Left forelimb (tissue), 1 donor: ENCODE results near the gene GRIK1.

Experiments
- DNase-seq: peaks from one replicate; pipeline ENCODE4 v3.0.0-alpha.2; 2018; ENCODE audit warnings: low spot score

GRIK1 gene

GRCh38 chr21:29909571-29909970 is 30.2 kb downstream of the GRIK1 start:
- no peak for DNase-seq

- DNase-seq, result no peak
These were observed 35.2 kb downstream of the GRIK1 start for GRCh38 chr21:29904359-29905282.

DNA sequence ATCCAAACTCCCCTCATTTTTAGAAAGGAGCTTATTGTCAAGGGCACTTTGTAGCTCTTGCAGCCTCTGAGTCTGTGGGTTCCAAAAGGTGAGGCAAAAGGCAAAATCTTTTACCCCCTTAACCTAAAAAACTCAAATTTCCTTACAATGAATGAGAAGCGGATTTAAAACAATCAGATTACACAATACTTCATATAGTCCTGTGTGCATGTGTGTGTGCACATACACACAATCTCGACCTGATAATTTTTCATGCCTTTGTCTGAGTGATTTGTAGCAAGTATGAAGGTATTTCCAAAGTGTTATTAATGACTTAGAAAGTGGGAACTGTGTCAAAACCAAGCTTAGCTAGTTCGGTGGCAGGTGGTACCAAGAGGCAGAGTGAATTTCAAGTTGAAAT is 42.9 kb downstream of the GRIK1 start:
- DNase-seq, result no peak

- no peak for DNase-seq
These were observed 46.1 kb downstream of the GRIK1 start for GRCh38 chr21:29893687-29894086.

GRCh38 chr21:29892379-29892778 is 47.4 kb downstream of the GRIK1 start:
- no peak for DNase-seq

DNA sequence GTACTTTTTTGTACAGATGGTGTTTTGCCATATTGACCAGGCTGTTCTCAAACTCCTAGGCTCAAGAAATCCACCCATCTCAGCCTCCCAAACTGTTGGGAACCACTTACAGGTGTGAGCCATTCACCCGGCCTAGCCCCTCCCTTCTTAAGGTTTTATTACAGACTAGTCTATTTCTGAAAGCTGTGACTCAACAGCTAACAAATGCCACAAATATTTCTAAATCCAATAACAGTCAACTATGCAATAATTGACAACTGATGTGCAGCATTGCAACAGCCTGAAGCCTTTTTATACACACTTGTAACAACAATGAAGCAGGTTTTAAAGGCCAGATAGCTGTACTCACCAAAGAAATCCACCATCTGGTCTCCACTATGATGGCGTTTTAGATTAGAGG is 51.4 kb downstream of the GRIK1 start:
- no peak for DNase-seq

- DNase-seq, result no peak
These were observed 52.3 kb downstream of the GRIK1 start for GRCh38 chr21:29887313-29888009.

GRCh38 chr21:29885491-29885890 is 54.3 kb downstream of the GRIK1 start:
- no peak for DNase-seq

GRCh38 chr21:29875873-29876272 is 63.9 kb downstream of the GRIK1 start:
- no peak for DNase-seq

GRCh38 chr21:29875036-29875716 is 64.6 kb downstream of the GRIK1 start:
- no peak for DNase-seq

DNA sequence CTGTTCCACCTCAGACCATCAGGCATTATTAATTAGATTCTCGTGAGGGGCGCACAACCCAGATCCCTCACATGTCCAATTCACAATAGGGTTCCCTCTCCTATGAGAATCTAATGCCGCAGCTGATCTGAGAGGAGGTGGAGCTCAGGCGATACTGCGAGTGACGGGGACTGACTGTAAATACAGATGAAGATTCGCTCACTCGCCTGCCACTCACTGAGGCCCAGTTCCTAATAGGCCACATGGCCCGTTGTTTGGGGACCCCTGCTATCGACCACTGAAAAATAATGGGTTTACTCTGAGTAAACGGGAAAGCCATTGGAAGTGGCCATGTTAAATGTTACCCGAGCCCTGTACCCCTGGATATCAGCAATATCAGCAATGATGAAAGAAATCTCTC is 65.9 kb downstream of the GRIK1 start:
- DNase-seq, result no peak

DNA sequence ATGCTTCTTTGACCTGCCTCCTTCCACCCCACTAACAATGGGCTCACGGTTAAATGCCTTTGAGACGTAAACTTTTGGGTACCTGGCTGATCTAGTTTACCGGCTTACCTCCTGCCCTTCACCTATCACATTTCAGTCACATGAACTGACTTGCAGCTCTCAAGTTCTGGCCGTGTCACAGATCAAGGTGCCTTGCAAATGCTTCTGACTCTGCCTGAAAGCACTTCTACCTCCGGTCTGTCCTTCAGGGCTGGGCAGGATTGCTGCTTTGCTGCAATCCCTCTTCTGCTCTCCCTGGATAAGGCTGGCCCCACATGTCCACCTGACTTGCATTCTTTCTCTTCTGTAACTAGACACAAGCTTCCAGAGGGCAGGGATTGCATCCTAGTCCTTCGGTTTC is 69.0 kb downstream of the GRIK1 start:
- no peak for DNase-seq

GRCh38 chr21:29867796-29868195 is 72.0 kb downstream of the GRIK1 start:
- DNase-seq, result no peak

- DNase-seq, result no peak
These were observed 79.5 kb downstream of the GRIK1 start for GRCh38 chr21:29860346-29860745.

DNA sequence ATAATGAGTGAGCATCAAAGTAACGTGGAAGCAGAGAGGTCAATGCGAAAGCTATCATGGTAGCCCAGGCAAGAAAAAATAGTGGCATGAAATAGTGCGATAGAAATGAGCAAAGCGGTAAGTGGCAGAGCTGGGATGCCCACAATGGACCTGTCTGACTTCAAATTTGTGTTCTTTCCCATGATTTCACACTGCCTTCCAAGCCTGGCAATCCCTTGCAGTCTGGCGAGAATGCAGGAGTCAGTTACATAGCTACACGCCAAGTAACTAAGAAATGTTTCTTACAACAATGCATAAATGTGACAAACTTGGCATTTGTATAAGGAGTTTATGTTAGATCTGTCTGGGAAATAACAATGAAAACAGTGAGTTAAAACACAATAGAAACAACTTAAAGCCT is 82.6 kb downstream of the GRIK1 start:
- no peak for DNase-seq

GRCh38 chr21:29854795-29855194 is 85.0 kb downstream of the GRIK1 start:
- DNase-seq, result no peak

DNA sequence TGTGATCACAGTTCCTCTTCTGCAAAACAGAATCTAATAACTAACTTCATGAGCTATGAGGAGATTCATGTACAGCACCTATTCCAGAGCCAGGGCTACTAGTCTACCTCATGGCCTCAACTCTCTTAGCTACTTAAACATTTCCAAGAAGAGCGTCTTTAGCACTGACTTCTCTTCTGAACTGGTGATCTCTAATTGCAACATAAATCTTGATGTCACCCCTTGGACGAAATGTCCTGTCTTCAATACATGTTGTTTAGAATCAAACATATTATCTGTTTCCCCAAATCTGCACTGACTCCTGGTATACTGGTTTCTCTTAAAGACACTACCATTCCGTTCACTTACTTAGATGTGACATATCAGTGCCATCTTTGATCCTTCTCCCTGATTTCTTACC is 88.2 kb downstream of the GRIK1 start:
- no peak for DNase-seq

DNA sequence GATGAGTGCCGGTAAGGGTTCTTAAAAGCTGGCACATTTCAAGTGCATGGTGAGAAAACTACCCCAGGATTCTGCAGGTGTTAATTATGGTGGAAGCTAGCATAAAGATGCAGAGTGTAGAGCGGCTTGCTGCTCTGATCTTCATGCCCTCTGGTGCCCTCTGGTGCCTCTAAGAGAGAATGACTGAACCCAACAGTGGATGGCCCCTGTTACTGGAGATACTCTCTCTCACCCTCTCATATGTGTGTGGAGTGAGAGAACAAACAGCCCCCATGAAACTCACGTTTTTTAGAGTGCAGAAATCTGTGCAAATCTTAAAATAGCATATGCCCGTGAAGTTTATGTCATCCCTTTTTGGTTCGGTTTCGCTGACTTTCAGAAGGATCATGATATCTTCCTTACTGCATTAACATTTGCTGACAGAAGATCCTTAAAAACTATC is 90.0 kb downstream of the GRIK1 start:
- DNase-seq, result no peak

GRCh38 chr21:29843804-29844203 is 96.0 kb downstream of the GRIK1 start:
- DNase-seq, result no peak

- DNase-seq, result no peak
These were observed 105.2 kb downstream of the GRIK1 start for GRCh38 chr21:29834617-29835016.

- no peak for DNase-seq
These were observed 107.6 kb downstream of the GRIK1 start for GRCh38 chr21:29832217-29832616.

DNA sequence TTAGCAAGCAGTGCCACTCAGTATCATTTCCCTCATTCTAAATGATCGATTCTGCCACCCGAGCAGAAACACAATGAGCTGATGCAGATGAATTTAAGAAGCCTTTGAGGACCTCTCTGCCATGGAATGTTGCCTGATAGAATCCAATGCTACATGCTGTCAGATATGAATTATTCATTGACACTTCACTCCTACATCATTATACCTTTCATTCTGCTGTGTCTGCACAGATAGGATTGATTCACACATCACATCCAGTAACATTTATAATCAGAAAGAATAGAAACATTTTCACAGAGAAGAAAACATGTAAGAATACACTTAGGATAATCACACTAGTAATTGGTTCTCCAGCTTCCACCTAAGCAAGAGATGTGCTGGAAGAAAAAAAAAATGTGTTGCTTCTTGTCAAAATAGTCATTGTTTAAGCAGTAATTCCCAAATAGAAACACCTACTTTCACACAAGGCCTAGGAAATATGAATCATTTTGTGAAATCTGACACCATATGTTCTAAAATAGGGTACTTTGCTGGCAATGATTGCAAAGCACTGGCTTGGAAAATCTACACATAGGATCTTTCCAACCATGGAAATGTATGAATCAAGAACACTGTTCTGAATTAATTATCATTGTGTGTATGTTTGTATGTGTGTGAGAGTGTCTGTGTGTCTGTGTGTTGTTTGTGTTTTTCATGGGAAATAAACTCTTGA is 110.1 kb downstream of the GRIK1 start:
- no peak for DNase-seq
